ENCODE data around the gene TCEAL9.

TCEAL9 gene

GRCh38 chrX:103407776-103408175, 51.5 kb downstream of the TCEAL9 start:
- Histone ChIP-seq H3K9ac (no peak overlapping the region), H3K4me2 (ENCODE audit: low read length) (no peak overlapping the region), H3K36me3 (ENCODE audit: control insufficient read depth, insufficient read depth, low read length) (no peaks in the 10 kb centered on the region), H3K4me1 (no peaks in the 10 kb centered on the region), H3K27ac (no peak overlapping the region), H3K9me3 (ENCODE audit: control insufficient read depth, low read length) (no peaks in the 10 kb centered on the region), H2AFZ (no peak overlapping the region), H3K79me2 (no peaks in the 10 kb centered on the region), H3K27me3 (ENCODE audit: control insufficient read depth, insufficient read depth, low read length) (no peaks in the 10 kb centered on the region), H3K4me3 (ENCODE audit: low read depth, low read length) (no peak overlapping the region)
- TF ChIP-seq CTCF (IDR thresholded peaks at IDR 0.05), result no peak

Measured in parathyroid adenoma (tissue), 2 donors.